ENCODE results near the gene CYTH3.

Gene CYTH3

DNA sequence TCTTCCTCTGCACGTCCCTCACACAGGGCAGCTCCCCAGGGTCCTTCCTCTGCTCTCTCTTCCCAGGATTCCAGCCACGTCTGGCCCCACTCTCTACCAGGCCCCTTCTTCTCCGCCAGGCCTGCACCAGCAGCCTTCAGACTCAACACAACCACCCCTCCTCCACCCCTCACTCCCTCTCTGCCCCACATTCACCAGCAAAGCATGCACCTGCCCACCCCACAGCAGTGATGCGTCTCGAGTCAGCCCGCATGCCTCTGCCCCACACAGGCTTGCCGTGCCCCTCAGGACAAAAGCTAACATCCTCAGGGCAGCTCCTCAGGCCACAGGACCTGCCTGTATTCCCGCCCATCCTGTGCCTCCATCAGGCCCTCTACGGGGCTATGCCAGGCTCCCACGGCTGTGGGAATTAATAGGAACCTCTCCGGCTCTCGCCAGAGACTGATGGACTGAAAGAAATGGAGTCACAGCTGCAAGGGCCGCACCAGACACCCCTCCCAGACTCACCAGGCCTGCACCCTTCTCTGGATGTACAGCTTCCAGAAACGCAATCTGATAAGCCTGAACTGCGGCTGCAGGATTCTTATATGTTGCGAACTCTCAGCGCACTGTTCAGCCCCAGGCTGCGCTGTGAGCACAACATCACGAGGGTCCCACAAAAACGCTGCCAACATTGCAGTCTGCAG is 100.1 kb downstream of the CYTH3 start:
- TF ChIP-seq, protein P1, sequence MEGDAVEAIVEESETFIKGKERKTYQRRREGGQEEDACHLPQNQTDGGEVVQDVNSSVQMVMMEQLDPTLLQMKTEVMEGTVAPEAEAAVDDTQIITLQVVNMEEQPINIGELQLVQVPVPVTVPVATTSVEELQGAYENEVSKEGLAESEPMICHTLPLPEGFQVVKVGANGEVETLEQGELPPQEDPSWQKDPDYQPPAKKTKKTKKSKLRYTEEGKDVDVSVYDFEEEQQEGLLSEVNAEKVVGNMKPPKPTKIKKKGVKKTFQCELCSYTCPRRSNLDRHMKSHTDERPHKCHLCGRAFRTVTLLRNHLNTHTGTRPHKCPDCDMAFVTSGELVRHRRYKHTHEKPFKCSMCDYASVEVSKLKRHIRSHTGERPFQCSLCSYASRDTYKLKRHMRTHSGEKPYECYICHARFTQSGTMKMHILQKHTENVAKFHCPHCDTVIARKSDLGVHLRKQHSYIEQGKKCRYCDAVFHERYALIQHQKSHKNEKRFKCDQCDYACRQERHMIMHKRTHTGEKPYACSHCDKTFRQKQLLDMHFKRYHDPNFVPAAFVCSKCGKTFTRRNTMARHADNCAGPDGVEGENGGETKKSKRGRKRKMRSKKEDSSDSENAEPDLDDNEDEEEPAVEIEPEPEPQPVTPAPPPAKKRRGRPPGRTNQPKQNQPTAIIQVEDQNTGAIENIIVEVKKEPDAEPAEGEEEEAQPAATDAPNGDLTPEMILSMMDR (IDR thresholded peaks at IDR 0.05; ENCODE audit: extremely low read depth, missing control alignments) = no peak
- no peak for DNase-seq (ENCODE audit: low spot score)

DNA sequence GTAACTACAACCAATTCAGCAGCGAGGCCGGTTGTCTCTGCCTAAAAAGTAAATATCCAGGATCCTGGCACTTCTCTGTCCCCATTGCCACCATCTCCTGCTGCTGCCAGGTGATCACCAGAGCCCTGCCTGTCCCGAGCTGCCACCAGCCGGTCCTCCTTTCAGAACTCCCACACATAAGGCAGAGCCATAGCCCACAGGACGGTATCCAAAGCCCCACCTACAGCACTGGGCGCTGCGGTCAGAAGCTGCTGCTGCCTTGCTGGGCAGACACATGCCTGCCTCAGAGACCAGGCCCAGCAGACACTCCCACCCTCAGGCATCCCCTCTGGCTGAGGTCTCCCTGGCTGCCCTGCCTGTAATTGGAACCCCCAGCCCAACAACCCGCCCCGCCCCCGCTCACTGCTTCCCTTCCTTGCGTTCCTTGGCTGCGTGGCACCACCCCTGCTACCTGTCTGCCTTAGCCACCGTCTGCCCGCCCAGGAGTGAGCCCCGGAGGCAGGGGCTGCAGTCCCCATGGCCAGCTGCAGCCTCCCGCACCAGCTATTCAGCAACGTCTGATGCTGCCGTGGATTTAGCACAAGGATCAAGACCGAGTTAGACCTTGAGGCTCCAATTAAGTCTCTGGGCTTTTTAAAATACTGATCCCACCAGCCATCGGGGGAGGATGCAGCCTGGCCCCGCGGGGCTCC is 100.7 kb downstream of the CYTH3 start:
- DNase-seq (ENCODE audit: low spot score) = no peak
- TF ChIP-seq, protein P1 (IDR thresholded peaks at IDR 0.05; ENCODE audit: extremely low read depth, missing control alignments) = no peak

DNA sequence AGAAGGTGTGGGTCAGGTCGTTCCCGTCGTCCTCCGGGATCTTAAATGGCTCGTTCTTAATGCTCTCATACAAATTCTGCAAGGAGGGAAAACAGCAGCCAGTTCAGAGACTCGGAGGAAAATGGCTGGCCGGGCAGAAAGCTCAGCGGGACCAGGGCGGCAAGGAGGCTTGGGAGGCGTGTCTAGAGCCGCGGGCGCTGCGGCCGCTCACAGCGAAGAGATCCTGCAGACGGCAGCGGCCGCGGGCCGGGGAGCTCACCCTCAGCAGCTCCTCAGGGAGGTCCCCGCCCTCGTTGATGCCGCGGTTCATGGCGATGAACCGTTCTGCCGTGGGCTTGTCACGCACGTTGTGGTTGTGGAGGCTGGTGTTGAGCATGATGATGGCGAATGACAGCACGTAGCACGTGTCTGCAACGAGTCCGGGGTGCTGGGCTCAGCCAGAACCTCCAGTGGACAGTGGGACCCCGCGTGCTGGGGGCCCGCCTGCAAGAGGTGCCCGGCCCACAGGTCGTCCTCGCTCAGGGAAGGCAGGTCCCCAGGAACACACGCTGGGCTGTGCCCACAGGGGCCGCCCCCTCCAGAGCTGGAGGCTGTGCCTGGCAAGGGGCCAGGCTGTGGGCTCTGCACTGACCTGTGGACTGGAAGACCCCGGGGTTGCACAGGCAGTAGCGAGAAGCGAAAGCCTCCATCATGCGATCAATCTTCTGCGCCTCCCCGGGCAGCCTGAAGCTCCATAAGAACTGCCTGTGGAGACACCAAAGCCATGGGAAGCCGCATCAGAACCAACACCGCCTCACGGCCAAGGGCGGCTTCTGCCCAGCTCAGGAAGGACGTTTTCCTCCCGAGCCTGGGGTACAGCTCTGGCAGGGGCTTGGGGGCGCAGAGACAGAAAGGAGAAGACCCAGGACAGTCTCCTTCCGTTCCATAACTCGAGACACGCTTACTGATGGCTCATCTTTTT is 101.6 kb downstream of the CYTH3 start:
- TF ChIP-seq, protein P1 (IDR thresholded peaks at IDR 0.05; ENCODE audit: extremely low read depth, missing control alignments) = no peak
- no peak for DNase-seq (ENCODE audit: low spot score)

DNA sequence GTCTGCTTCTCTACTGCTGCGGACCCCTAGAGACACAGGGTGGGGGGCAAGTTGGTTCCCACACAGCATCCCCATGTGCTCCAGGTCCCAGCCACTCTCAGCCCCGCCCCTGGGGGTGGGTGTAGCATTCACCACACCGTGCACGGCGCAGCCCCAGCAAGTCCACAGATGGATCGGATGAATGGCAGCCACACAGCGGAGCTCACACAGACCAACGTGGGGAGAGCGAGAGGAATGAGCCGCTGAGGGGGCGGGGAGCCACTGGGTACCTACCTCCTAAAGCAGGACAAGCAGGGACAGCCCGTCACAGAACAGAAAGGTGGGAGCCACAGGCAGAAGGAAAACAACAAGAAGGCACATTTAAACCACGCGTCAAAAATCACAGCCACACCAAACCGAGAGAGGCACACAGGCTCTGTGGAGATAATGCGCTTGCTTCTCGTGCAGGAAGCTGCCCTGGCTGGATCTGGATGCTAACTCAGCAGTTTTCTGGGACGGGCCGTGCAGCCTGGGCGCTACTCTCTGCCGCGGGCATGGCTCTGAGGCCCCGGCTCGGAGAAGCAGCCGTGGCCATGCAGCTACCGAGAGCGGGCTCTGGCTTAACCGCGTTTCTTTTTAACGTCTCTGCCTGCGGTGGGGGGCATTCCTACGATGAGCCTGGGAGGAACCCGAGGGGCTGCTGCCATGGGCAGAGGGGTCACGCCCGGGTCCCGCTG is 102.5 kb downstream of the CYTH3 start:
- TF ChIP-seq, protein P1 (IDR thresholded peaks at IDR 0.05; ENCODE audit: extremely low read depth, missing control alignments) = no peak
- DNase-seq (ENCODE audit: low spot score) = no peak

DNA sequence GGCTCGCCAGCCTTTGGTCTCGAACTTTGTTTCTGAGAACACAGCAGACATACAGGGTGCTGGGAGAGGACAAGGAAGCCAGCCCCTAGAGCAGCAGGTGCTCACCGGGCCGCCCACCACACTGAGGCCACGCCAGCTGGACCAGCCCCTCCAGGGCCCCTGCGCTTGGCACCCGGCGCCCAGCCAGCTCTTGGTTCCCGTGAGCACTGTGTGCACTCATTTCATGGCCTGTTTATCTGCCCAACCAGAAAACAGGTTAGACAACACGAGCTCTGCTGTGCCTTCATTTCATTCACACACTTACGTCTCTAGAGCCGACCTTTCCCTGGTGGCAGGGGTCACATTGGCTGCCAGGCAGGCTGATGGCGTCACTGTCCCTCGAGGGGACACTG is 104.0 kb downstream of the CYTH3 start:
- DNase-seq (ENCODE audit: low spot score) = no peak
- TF ChIP-seq, protein P1 (IDR thresholded peaks at IDR 0.05; ENCODE audit: extremely low read depth, missing control alignments) = no peak

DNA sequence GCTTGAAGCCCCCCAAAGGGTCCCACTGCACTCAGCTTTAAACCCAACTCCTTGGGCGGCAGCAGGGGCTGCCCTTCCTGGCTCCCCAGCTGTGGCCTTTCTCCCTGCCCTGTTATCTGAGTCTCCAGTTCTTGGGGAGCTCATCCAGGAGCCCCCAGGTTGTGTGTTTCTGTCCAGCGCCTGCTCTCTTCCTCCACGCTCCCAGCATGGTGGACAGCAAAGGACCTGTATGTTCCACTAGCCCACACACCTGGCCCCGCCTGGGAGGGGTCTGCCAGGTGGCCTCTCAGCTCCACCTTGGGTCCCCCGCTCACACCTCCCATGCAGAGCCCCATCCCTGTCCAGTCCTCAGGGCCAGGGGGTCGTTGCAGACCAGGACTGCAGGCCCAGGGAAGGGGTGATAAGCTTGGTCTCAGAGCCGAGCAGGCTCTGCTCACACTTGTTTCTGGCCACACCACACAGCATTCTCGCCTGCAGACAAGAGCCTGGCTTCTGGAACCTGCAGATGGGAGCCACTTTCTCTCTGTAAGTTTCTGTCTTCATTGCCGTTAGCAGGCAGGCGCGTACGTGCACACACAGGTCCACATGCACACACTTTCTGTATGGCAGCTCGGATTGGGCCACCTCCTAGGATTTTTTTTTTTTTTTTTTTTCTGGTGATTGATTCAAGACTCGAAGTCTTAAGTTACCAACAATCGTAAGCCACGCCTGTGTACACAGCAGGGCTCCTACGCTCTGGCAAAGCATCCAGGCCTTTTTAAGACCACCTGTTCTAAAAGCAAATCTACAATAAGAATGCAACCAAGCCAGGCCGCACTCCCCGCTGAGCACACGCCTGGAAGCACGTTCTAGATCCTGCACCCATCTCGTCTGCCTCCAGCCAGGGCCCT is 104.6 kb downstream of the CYTH3 start:
- TF ChIP-seq, protein P1 (IDR thresholded peaks at IDR 0.05; ENCODE audit: extremely low read depth, missing control alignments) = no peak
- DNase-seq (ENCODE audit: low spot score) = no peak
